Measurements from ENCODE around the gene GP1BB.
"Not testable (repeated sequence)": the region's sequence is repeated elsewhere in the genome, so short reads cannot be mapped to it uniquely, and the experiment has no call there.

GP1BB gene

DNA sequence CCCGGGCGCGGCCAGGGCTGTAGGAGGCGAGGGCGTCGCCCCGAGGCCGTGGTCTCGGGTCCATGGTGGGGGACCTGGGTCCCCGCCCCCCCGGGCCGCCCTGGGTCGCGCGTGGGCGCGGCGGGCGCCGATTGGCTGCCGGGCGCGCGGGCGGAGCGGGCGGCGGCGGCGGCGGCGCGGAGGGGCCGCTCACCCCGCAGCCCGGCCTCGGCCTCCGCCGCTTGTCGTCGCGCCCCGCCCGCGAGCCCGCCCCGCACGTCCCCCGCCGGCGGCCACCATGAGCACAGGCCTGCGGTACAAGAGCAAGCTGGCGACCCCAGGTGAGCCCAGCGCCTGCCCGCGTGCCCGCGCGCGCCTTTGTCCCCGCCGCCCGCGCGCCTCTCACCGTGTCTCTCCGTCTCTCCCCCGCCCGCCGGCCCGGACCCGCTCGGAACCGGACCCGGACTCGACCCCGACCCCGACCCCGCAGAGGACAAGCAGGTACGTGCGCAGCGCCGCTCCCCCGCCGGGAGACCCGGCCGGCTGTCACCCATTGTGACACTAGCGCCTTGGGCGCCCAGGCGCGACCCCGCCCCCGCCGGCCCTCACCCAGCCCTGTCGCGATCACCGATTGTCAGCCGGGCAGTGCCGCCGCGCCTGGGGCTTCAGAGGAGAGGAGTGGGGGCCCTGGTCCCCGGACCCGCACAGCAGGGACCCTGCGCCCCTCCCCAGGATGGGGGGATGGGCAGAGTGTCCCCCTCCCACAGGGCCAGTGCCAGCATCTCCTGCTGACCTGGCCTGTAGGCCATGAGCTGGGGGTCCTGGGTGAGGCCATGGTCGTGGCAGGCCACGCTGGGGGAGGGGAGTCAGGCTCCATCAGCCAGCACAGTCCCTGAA lies 8.8 kb upstream of the GP1BB start, which contains the start of gene SEPTIN5:
TSS of gene SEPTIN5 (plus strand) at position 192 of the 876 bp plus-strand sequence. CDS start at position 278, 86 bp downstream.
- DNase-seq: no peak

GRCh38 chr22:19715188-19715930 lies 8.0 kb upstream of the GP1BB start:
- no peak for DNase-seq

DNA sequence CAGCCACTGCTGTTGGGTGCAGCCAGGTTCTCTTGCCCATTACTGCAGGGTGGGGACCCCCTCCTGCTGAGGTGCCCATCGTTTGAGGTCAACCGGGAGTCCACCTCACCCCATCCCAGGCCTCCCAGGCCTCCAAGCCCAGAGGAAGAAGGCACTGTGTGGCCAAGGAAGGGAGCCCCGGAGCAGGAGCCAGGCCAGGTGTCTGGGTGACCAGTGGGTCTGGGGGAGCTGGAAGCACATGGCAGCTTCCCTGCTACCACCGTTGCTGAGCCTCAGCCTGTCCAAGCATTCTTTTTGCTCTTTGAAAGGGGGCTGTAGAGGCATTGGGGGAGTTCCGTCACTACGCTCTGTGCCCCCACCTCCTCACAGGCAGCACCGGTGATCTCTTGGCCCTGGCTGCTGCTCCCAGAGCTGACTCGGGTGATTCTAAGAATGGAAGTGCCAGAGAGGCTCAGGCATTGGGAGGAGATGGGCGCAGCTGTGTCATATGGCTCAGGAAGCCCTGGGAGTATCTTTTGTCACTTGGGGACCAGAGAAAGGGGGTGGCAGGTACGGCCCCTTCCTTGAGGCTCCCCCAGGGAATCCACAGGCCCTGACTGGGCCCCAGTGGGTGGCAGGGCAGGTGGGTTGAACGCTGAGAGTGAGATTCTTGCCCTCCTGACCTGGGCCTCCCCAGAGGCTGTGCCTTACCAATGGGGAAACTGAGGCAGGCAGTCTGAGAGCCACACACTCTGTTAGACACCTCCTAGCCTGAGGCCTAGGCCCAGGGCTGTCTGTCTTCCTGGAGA lies 7.1 kb upstream of the GP1BB start:
- no peak for DNase-seq

DNA sequence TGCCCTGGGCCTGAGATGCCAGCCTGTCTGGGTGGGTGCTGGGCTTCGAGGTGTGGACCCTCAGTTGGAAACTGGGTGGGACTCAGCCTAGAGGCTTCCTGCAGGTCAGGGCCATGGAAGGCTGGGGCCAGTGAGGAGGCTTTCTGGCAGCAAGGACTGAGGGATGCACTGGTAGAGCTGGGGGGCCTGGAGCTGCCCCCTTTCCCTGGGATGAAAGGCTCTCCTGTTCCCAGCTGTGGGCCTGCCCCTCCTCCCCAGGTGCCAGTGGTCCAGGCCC lies 6.6 kb upstream of the GP1BB start:
- no peak for DNase-seq

DNA sequence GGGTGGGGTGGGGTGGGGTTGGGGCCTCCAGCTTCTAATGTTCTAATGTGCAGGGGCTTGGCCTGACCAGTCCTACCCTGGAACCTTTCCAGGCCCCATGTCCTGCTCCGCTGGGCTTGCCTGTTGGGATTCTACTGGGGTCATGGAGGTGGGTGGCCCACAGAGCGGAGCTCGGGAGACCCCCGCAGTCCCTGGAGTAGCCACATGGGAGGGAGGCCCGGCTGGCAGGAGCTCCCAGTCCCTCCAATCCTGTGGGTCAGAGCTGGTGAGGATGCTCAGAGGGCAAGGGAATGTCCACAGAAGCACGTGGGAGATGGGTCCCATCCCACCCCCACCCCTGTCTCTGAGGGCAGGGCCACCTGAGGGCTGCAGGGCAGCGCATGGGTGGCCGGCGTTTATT lies 6.2 kb upstream of the GP1BB start:
- DNase-seq: no peak

DNA sequence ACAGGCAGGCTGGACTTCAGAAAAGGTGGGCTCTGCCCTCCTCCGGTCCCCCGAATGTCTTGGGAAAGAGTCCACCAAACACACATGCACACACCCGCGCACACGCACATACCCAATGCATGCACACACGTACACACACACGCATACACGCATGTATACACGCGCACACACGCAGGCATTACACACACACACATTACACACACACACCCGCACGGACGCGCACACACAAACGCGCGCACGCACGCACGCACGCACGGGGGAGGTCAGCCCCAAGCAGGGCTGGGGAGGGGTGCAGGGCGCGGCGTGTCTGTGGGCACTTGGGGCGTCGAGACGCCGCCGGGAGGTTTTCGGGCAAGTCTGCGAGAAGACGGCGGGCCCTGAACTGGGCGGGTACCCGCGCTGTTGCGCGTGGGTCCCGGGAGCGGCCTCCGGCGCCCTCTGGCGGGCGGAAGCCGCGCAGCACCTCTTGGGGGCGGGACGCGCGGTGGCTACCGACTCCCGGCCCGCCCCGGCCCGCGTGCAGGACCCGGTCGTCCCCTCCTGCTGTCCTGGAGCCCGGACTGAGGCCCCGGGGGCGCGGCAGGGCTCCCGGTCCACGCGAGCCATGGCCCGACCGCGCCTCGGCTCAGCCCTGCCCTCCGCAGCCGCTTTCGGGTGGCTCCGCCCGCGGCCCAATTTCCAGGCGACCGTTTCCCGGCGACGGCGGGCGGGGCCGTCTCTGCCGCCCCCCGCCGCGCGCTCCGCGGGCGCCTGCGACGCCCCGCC lies 5.5 kb upstream of the GP1BB start:
- DNase-seq: no peak

DNA sequence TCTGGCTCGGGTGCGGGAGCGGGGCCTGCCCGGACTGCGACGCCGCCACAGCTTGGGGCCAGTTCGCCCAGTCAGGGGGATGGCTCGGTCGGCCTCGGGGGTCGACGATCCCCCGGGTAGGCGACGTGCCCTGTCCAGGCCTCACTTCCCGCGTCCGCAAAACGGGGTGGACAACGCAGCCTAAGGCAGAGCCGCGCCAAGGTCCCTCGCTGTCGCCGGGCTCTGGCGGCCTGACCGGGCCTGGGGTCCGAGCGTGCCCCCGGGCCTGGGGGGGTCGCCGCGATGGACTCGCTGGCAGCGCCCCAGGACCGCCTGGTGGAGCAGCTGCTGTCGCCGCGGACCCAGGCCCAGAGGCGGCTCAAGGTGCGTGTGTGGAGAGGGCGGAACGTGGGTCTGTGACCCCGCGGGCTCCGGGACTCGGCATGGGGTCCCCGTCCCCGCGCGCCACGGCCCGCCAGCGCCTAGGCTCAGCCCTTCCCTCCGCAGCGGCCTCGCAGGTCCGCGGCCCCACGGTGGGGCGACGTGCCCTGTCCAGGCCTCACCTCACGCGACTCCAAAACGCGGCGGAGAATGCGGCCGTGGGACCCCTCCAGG lies 4.8 kb upstream of the GP1BB start:
- no peak for DNase-seq

- DNase-seq: no peak
Observed at GRCh38 chr22:19719050-19719482, 4.3 kb upstream of the GP1BB start.

DNA sequence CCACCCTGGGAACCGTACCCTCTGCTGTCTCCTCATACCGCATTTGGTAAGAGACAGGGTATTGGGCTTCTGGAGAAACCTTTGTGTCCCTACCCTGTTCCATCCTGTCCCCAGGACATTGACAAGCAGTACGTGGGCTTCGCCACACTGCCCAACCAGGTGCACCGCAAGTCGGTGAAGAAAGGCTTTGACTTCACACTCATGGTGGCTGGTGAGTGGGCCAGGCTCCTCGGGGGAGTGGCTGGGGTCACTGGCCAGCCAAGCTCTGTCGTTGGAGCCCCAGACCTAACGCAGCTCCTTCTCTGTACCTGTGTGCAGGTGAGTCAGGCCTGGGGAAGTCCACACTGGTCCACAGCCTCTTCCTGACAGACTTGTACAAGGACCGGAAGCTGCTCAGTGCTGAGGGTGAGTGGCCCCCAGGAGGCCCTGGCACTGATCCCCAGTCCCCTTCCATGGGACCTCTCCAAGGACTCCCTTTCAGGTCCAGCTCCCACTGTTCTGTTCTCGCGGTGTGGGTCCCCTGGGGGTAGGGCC lies 3.8 kb upstream of the GP1BB start:
- no peak for DNase-seq

DNA sequence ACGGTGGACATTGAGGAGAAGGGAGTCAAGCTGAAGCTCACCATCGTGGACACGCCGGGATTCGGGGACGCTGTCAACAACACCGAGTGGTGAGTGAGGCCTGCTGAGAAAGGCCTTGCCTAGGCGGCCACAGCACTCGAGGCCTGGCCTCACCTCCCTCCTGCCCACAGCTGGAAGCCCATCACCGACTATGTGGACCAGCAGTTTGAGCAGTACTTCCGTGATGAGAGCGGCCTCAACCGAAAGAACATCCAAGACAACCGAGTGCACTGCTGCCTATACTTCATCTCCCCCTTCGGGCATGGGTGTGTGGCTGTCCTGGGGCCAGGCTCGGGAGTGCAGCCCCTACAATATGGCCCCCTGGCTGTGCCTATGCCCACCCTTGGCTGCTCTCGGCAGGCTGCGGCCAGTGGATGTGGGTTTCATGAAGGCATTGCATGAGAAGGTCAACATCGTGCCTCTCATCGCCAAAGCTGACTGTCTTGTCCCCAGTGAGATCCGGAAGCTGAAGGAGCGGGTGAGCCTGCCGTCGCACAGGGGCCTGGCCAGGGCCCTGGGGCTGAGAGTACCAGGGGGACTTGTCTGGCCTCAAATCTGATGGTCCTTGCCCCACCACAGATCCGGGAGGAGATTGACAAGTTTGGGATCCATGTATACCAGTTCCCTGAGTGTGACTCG lies 3.0 kb upstream of the GP1BB start:
- DNase-seq: no peak

GRCh38 chr22:19720999-19721329 lies 2.4 kb upstream of the GP1BB start:
- no peak for DNase-seq

GRCh38 chr22:19721330-19722177 lies 1.8 kb upstream of the GP1BB start:
- DNase-seq: no peak

- no peak for DNase-seq
Observed at GRCh38 chr22:19722178-19722981, 959 bp upstream of the GP1BB start.

DNA sequence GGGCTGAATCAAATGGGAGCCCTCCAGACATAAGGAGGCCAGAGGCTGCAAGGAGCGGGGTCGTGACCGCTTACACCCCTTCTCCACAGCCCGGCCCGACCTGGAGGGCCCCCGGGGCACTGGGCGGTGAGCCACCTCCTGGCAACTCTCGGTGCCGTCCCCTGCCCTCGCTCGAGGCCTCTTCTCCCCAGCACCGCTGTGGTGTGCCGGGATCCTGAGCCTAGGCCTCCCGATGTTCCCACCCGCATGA lies 432 bp upstream of the GP1BB start:
- no peak for DNase-seq

DNA sequence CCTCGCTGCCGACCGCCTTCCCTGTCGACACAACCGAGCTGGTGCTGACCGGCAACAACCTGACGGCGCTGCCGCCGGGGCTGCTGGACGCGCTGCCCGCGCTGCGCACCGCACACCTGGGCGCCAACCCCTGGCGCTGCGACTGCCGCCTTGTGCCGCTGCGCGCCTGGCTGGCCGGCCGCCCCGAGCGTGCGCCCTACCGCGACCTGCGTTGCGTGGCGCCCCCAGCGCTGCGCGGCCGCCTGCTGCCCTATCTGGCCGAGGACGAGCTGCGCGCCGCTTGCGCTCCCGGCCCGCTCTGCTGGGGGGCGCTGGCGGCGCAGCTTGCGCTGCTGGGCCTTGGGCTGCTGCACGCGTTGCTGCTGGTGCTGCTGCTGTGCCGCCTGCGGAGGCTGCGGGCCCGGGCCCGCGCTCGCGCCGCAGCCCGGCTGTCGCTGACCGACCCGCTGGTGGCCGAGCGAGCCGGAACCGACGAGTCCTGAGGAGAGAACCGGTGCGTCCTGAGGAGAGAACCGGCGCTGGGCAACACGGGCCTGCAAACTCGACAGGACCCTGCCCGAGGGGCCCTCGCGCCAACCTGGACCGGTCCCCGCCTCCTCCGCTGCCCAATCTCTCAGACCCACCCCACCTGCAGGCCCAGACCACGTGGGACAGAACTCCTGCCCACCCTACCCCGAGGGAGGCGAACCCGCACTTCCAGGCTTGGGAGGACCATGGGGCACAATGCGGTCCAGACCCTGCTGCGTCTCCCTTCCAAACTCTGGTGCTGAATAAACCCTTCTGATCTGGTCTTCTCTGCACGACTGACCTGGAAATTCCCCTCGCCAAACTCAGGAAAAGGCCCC lies 866 bp downstream of the GP1BB start:
- DNase-seq: no peak

GRCh38 chr22:19724927-19725661 lies 1.8 kb downstream of the GP1BB start:
- no peak for DNase-seq

DNA sequence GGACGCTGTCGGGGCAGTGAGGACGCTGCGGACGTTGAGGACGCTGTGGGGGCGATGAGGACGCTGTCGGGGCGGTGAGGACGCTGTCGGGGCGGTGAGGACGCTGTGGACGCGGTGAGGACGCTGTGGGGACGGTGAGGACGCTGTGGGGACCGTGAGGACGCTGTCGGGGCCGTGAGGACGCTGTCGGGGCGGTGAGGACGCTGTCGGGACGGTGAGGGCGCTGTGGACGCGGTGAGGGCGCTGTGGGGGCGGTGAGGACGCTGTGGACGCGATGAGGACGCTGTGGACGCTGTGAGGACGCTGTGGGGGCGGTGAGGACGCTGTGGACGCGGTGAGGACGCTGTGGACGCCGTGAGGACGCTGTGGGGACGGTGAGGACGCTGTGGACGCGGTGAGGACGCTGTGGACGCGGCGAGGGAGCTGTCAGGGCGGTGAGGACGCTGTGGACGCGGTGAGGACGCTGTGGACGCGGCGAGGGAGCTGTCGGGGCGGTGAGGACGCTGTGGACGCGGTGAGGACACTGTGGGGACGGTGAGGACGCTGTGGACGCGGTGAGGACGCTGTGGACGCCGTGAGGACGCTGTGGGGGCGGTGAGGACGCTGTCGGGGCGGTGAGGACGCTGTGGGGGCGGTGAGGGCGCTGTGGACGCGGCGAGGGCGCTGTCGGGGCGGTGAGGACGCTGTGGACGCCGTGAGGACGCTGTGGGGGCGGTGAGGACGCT lies 2.9 kb downstream of the GP1BB start:
- DNase-seq: not testable (repeated sequence)

Data from NK-92 treated with Interleukin-12 subunit alpha and Interleukin-12 subunit beta, amount 100 ng/mL, for 24 hours (cell line).